Measurements from ENCODE around the gene OR51A4. TPM values are rescaled to one million over a fixed set of nuclear protein-coding genes. Genes with fewer than 3 reads are reported as not detected.
"Not testable (repeated sequence)": the region's sequence is repeated elsewhere in the genome, so short reads cannot be mapped to it uniquely, and the experiment has no call there.

Gene OR51A4
- total and polyA plus RNA-seq, 4 donors: not detected

DNA sequence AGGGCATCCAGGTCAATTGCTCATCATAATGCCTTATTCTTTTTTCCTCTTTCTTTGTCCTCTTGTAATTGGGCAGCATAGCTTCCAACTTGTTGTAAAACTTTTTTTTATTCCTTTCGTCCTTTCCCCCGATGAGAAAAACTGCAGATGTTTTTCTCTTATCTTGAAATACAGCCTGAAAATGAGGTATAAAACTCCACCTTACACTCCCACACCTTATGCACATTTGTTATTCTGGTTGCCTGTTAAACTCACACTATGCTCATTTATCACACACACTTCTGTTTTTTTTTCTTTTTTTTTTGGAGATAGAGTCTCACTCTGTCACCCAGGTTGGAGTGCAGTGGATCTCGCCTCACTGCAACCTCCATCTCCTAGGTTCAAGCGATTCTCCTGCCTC, 10.0 kb upstream of the OR51A4 start:
- intact Hi-C loops (cut with DNase I): no loop called here
- DNase-seq: no peak
- Histone ChIP-seq H3K27ac (ENCODE audit: low read depth in 1 of 2, low read length in 2 of 2) (no peak overlapping the region), H3K9me3 (ENCODE audit: control insufficient read depth, low read length) (no peaks in the 10 kb centered on the region), H3K27me3 (ENCODE audit: control insufficient read depth in 1 of 2, insufficient read depth in 2 of 2, low read length in 1 of 2) (peaks cover 0 to 1% of the 10 kb centered on the region in 2 donors), H3K4me3 (ENCODE audit: low read length in 2 of 2) (no peak overlapping the region), H3K36me3 (ENCODE audit: control insufficient read depth in 1 of 2, insufficient read depth in 2 of 2, low read length in 1 of 2) (no peaks in the 10 kb centered on the region), H3K4me1 (ENCODE audit: control insufficient read depth in 1 of 2, insufficient read depth in 2 of 2, low read length in 2 of 2) (no peaks in the 10 kb centered on the region)
- no peak for ATAC-seq (ENCODE audit: low FRiP score)
- 79 to 82% methylated on average over 4 of the region's 4 CpGs for WGBS, 2 donors

DNA sequence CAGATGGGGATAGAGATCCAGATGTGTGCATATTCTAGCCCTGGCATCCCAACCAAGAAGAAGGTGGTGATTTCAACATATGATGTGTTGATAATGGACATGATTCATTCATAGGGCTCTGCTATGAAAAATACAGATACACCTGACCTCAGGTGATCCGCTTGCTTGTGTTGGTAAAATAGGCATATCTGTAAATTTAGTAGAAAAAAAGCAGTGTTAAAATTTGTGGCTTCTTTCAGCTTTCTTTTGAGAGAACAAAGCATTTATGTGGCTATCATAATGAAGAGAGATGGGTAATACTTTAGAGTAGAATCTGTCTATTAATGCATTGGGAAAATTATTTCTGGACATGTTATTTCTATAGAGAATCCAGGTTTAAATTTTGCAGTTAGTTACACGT, 8.2 kb upstream of the OR51A4 start, which contains the start of gene OR51A2:
TSS of gene OR51A2 (minus strand) at position 101 of the 400 bp plus-strand sequence. CDS start at position 101, 0 bp downstream.
- ATAC-seq (ENCODE audit: low FRiP score); DNase-seq; H3K4me1 ChIP-seq (ENCODE audit: control insufficient read depth in 1 of 2, insufficient read depth in 2 of 2, low read length in 2 of 2); intact Hi-C loops (cut with DNase I); H3K27ac ChIP-seq (ENCODE audit: low read depth in 1 of 2, low read length in 2 of 2); H3K9me3 ChIP-seq (ENCODE audit: control insufficient read depth, low read length); H3K4me3 ChIP-seq (ENCODE audit: low read length in 2 of 2); H3K27me3 ChIP-seq (ENCODE audit: control insufficient read depth in 1 of 2, insufficient read depth in 2 of 2, low read length in 1 of 2); H3K36me3 ChIP-seq (ENCODE audit: control insufficient read depth in 1 of 2, insufficient read depth in 2 of 2, low read length in 1 of 2): not testable (repeated sequence)
- WGBS, 2 donors: 61 to 67% methylated on average over 2 of the region's 2 CpGs

DNA sequence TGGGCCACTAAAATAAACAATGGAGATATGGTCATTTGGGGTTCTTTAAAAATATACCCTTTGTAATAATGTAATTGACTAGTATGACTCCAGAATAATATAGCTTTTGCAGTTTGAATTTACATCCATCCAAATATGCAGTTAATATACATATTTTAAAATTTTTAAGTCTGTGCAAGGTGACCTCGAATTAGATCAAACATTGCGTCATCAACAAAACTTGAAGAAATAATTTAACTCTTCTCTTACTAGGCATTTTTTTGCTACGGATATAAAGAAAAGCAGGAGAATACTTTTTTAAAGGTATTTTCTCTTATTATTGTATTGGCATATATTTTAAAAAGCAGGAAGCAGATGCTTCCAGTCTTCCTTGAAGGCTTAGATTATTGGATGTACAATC, 10.7 kb downstream of the OR51A4 start:
- intact Hi-C loops (cut with DNase I): no loop called here
- H3K4me1 ChIP-seq (ENCODE audit: control insufficient read depth in 1 of 2, insufficient read depth in 2 of 2, low read length in 2 of 2): no peaks in the 10 kb centered on the region
- H3K27me3 ChIP-seq (ENCODE audit: control insufficient read depth in 1 of 2, insufficient read depth in 2 of 2, low read length in 1 of 2): peaks cover 0 to 3% of the 10 kb centered on the region in 2 donors
- peaks cover 2% of the 10 kb centered on the region for H3K9me3 ChIP-seq (ENCODE audit: control insufficient read depth, low read length)
- no peaks in the 10 kb centered on the region for H3K36me3 ChIP-seq (ENCODE audit: control insufficient read depth in 1 of 2, insufficient read depth in 2 of 2, low read length in 1 of 2)
- 73 to 76% methylated on average over 3 of the region's 3 CpGs for WGBS, 2 donors
- ATAC-seq (ENCODE audit: low FRiP score) (no peak), DNase-seq (no peak)
- no peak overlapping the region for H3K4me3 ChIP-seq (ENCODE audit: low read length in 2 of 2)
- no peak overlapping the region for H3K27ac ChIP-seq (ENCODE audit: low read depth in 1 of 2, low read length in 2 of 2)

DNA sequence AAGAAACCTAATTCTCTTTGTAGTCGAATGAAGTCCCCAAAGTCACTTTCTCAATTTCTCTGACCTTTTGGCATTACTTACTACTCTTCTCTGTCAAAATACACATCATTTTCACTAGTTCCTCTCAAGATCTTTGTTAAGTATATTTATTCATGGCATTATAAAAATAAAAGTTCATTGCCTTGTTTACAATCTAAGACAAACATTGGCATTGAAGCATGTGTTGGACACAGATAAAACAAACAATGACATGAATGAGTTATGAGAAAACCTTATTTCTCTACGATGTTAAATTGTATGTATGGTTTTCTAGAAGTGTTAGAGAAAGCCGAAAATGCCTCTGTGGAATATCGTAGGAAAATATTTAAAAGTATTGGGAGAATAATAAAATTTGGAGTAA, 14.7 kb downstream of the OR51A4 start:
- Histone ChIP-seq H3K4me3 (ENCODE audit: low read length in 2 of 2) (no peak overlapping the region), H3K36me3 (ENCODE audit: control insufficient read depth in 1 of 2, insufficient read depth in 2 of 2, low read length in 1 of 2) (no peaks in the 10 kb centered on the region), H3K27me3 (ENCODE audit: control insufficient read depth in 1 of 2, insufficient read depth in 2 of 2, low read length in 1 of 2) (peaks cover 0 to 3% of the 10 kb centered on the region in 2 donors), H3K4me1 (ENCODE audit: control insufficient read depth in 1 of 2, insufficient read depth in 2 of 2, low read length in 2 of 2) (no peaks in the 10 kb centered on the region), H3K27ac (ENCODE audit: low read depth in 1 of 2, low read length in 2 of 2) (no peak overlapping the region), H3K9me3 (ENCODE audit: control insufficient read depth, low read length) (peaks cover 2% of the 10 kb centered on the region)
- no peak for DNase-seq
- ATAC-seq (ENCODE audit: low FRiP score): no peak
- intact Hi-C loops (cut with DNase I): no loop called here
- 47 to 69% methylated on average over 4 of the region's 4 CpGs for WGBS, 2 donors

DNA sequence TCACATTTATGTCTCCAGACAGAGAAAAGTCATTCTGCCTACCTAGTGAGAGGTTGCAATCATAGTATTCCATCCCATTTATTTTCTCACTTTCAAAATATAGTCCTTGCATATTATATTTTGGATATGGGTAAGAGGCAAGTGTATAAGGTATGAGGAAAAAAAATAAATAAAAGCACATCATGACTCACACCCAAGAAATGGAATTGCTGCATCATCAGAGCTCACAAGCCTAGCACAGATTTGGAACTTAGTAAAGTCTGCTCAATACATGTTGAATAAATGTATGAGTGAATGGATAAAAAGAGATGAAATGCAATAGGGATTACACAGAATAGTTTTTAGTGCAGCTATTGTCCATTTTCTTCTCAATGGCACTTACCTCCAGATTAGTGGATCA, 20.8 kb downstream of the OR51A4 start:
- intact Hi-C loops (cut with DNase I): no loop called here
- Histone ChIP-seq H3K4me3 (ENCODE audit: low read length in 2 of 2) (no peak overlapping the region), H3K36me3 (ENCODE audit: control insufficient read depth in 1 of 2, insufficient read depth in 2 of 2, low read length in 1 of 2) (no peaks in the 10 kb centered on the region), H3K27ac (ENCODE audit: low read depth in 1 of 2, low read length in 2 of 2) (no peak overlapping the region), H3K9me3 (ENCODE audit: control insufficient read depth, low read length) (no peaks in the 10 kb centered on the region), H3K27me3 (ENCODE audit: control insufficient read depth in 1 of 2, insufficient read depth in 2 of 2, low read length in 1 of 2) (no peaks in the 10 kb centered on the region), H3K4me1 (ENCODE audit: control insufficient read depth in 1 of 2, insufficient read depth in 2 of 2, low read length in 2 of 2) (no peaks in the 10 kb centered on the region)
- no peak for ATAC-seq (ENCODE audit: low FRiP score)
- DNase-seq: no peak

DNA sequence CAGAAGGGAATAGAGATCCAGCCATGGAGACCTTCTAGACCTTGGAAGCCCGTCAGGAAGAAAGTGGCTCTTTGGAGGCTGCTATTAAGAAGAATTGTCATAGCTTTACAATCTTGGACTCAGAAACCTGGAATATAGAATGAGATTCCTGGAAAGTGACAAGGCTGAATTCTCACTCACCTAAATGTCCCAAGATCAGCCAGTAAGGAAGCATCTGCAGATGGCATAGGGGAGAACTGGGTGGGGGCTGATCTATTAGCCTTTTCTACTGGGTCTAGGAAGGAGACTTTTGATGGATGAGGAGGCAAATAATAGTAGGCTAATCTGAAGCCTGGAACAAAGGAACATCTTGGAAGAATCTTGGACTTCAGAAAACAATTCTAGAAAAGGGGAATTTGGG, 23.2 kb downstream of the OR51A4 start, which contains the start of gene OR51G1:
TSS of gene OR51G1 (minus strand) at position 101 of the 400 bp plus-strand sequence. CDS start at position 101, 0 bp downstream.
- no peaks in the 10 kb centered on the region for H3K4me1 ChIP-seq (ENCODE audit: control insufficient read depth in 1 of 2, insufficient read depth in 2 of 2, low read length in 2 of 2)
- H3K9me3 ChIP-seq (ENCODE audit: control insufficient read depth, low read length): no peaks in the 10 kb centered on the region
- DNase-seq (no peak), ATAC-seq (ENCODE audit: low FRiP score) (no peak)
- WGBS, 2 donors: 76 to 77% methylated on average over 1 of the region's 1 CpG
- intact Hi-C loops (cut with DNase I): no loop called here
- no peaks in the 10 kb centered on the region for H3K36me3 ChIP-seq (ENCODE audit: control insufficient read depth in 1 of 2, insufficient read depth in 2 of 2, low read length in 1 of 2)
- no peaks in the 10 kb centered on the region for H3K27me3 ChIP-seq (ENCODE audit: control insufficient read depth in 1 of 2, insufficient read depth in 2 of 2, low read length in 1 of 2)
- no peak within 1 kb of the TSS for H3K4me3 ChIP-seq (ENCODE audit: low read length in 2 of 2)
- H3K27ac ChIP-seq (ENCODE audit: low read depth in 1 of 2, low read length in 2 of 2): no peak within 1 kb of the TSS

DNA sequence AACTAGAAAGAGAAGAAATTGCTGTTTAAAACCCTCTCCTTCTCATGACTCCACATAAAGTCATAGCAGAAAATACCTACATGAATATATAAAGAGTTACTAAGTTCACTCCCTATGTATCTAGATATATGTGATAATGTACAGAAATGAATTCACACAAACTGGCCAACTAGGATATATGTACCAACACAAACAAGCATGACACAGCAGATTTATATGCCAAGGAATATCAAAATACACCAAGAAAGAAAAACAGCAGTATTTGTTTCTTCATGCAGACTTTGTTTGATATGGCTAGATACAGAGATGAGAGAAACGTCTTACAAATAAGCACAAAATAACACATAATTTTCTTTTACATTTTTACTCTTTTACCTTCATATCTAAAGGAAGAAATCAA, 25.1 kb downstream of the OR51A4 start:
- no peak for DNase-seq
- Histone ChIP-seq H3K27ac (ENCODE audit: low read depth in 1 of 2, low read length in 2 of 2) (no peak overlapping the region), H3K4me1 (ENCODE audit: control insufficient read depth in 1 of 2, insufficient read depth in 2 of 2, low read length in 2 of 2) (no peaks in the 10 kb centered on the region), H3K9me3 (ENCODE audit: control insufficient read depth, low read length) (no peaks in the 10 kb centered on the region), H3K4me3 (ENCODE audit: low read length in 2 of 2) (no peak overlapping the region), H3K27me3 (ENCODE audit: control insufficient read depth in 1 of 2, insufficient read depth in 2 of 2, low read length in 1 of 2) (no peaks in the 10 kb centered on the region), H3K36me3 (ENCODE audit: control insufficient read depth in 1 of 2, insufficient read depth in 2 of 2, low read length in 1 of 2) (no peaks in the 10 kb centered on the region)
- 20 to 27% methylated on average over 1 of the region's 1 CpG for WGBS, 2 donors
- intact Hi-C loops (cut with DNase I): no loop called here
- ATAC-seq (ENCODE audit: low FRiP score): no peak

DNA sequence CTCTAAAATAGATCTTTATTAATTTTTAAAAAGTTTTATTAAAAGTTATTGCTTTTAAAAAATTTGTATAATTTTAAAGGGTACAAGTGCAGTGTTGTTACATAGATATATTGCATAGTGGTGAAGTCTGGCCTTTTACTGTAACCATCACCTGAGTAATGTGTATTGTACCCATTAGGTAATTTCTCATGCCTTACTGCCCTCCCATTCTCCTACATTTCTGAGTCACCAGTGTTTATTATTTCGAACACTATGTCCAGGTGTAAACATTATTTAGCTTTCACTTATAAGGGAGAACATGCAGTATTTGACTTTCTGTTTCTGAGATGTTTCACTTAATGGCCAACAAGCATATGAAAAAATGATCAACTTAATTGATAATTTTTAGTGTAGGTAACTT, 25.6 kb downstream of the OR51A4 start:
- intact Hi-C loops (cut with DNase I): no loop called here
- no peak overlapping the region for H3K4me3 ChIP-seq (ENCODE audit: low read length in 2 of 2)
- no peak overlapping the region for H3K27ac ChIP-seq (ENCODE audit: low read depth in 1 of 2, low read length in 2 of 2)
- H3K9me3 ChIP-seq (ENCODE audit: control insufficient read depth, low read length): no peaks in the 10 kb centered on the region
- no peaks in the 10 kb centered on the region for H3K36me3 ChIP-seq (ENCODE audit: control insufficient read depth in 1 of 2, insufficient read depth in 2 of 2, low read length in 1 of 2)
- DNase-seq: no peak
- no peak for ATAC-seq (ENCODE audit: low FRiP score)
- WGBS, 2 donors: 72 to 86% methylated on average over 1 of the region's 1 CpG
- no peaks in the 10 kb centered on the region for H3K4me1 ChIP-seq (ENCODE audit: control insufficient read depth in 1 of 2, insufficient read depth in 2 of 2, low read length in 2 of 2)
- no peaks in the 10 kb centered on the region for H3K27me3 ChIP-seq (ENCODE audit: control insufficient read depth in 1 of 2, insufficient read depth in 2 of 2, low read length in 1 of 2)

DNA sequence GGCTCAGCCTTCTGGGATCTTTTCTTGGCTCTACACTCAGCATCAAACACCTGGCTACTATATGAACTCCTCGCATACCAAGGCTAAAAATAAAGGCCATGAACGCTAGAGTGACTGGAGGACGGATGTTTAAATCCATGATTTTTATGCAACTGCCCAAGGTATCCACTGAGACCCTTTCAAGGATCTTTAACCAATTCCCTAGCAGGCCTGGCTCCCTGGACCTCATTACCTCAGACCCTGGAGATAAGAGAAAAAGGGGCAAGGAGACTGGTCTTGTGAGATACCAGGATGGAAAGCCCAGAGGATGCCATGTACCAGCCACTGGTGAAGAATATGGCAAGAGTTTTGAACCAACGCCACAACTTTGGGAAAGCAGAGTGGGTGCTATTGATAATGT, 28.2 kb downstream of the OR51A4 start, which contains the start of gene OR51G2:
TSS of gene OR51G2 (minus strand) at position 101 of the 400 bp plus-strand sequence. CDS start 3,687 bp downstream, outside the sequence.
- H3K4me1 ChIP-seq (ENCODE audit: control insufficient read depth in 1 of 2, insufficient read depth in 2 of 2, low read length in 2 of 2): no peaks in the 10 kb centered on the region
- H3K27ac ChIP-seq (ENCODE audit: low read depth in 1 of 2, low read length in 2 of 2): no peak within 1 kb of the TSS
- no peak within 1 kb of the TSS for H3K4me3 ChIP-seq (ENCODE audit: low read length in 2 of 2)
- DNase-seq: no peak
- H3K9me3 ChIP-seq (ENCODE audit: control insufficient read depth, low read length): no peaks in the 10 kb centered on the region
- no peaks in the 10 kb centered on the region for H3K27me3 ChIP-seq (ENCODE audit: control insufficient read depth in 1 of 2, insufficient read depth in 2 of 2, low read length in 1 of 2)
- intact Hi-C loops (cut with DNase I): no loop called here
- ATAC-seq (ENCODE audit: low FRiP score): no peak
- no peaks in the 10 kb centered on the region for H3K36me3 ChIP-seq (ENCODE audit: control insufficient read depth in 1 of 2, insufficient read depth in 2 of 2, low read length in 1 of 2)
- 66 to 71% methylated on average over 4 of the region's 4 CpGs for WGBS, 2 donors
